Transverse colon (tissue), 4 donors: ENCODE data around the gene SPATA13. TPM values are rescaled to one million over a fixed set of nuclear protein-coding genes. Genes with fewer than 3 reads are reported as not detected.

Experiments
- DNase-seq: peaks from one replicate; pipeline ENCODE4 v3.0.0-alpha.2; 2019
- H3K27ac ChIP-seq, 4 donors: fragments of 200-600 bp; sonication (generic); 2 replicates each; pipeline ENCODE4 v1.5.1; 2016 to 2018; ENCODE audit warnings: inconsistent platforms in 4 of 4
- H3K27me3 ChIP-seq: fragments of 200-600 bp; sonication (generic); 2 replicates; pipeline ENCODE4 v1.5.1; 2017; ENCODE audit warnings: inconsistent platforms
- H3K36me3 ChIP-seq, 4 donors: fragments of 200-600 bp; sonication (generic); 2 replicates each; pipeline ENCODE4 v1.5.1; 2017 to 2019; ENCODE audit warnings: inconsistent platforms in 4 of 4
- H3K4me1 ChIP-seq, 4 donors: fragments of 200-600 bp; sonication (generic); 2 replicates each; pipeline ENCODE4 v1.5.1; 2017 to 2020; ENCODE audit warnings: inconsistent platforms in 4 of 4
- H3K4me3 ChIP-seq, 4 donors: fragments of 200-600 bp; sonication (generic); 1 replicate in 1 of 4; 2 replicates in 3 of 4; pipeline versions ENCODE4 v1.5.1 to v1.6.1; 2017 to 2019; ENCODE audit warnings: inconsistent platforms in 4 of 4
- H3K9me3 ChIP-seq, 2 donors: fragments of 200-600 bp; sonication (generic); 2 replicates each; pipeline ENCODE4 v1.5.1; 2017 to 2019; ENCODE audit warnings: inconsistent platforms in 2 of 2
- CTCF ChIP-seq, 5 experiments: fragments of 200-600 bp in 3 of 5; fragments of 450-650 bp in 2 of 5; sonication (generic) in 3 of 5; IDR thresholded peaks; 1 replicate in 2 of 5; 2 replicates in 3 of 5; pipeline ENCODE4 v1.5.1; 2016 to 2017; ENCODE audit warnings: antibody characterized with exemption in 5 of 5, inconsistent platforms in 3 of 5, mild to moderate bottlenecking in 2 of 5, moderate library complexity in 1 of 5
- EP300 ChIP-seq: sonication (generic); formaldehyde crosslinking; IDR thresholded peaks from one replicate; pipeline ENCODE4 v1.6.1; 2017; ENCODE audit warnings: antibody characterized with exemption, low read depth
- POLR2A ChIP-seq: fragments of 450-650 bp; IDR thresholded peaks from one replicate; pipeline ENCODE4 v1.6.1; 2016; ENCODE audit warnings: antibody characterized with exemption, mild to moderate bottlenecking, moderate library complexity
- POLR2AphosphoS5 ChIP-seq, 3 donors: sonication (generic); formaldehyde crosslinking; IDR thresholded peaks; one replicate each; pipeline ENCODE4 v1.6.1; 2016; ENCODE audit warnings: antibody characterized with exemption in 3 of 3
- WGBS, 2 donors: methylation state at CpG; one replicate each; pipeline ENCODE4 v1.1.5; 2018; ENCODE audit warnings: low coverage in 1 of 2; 5-methylcytosine and 5-hydroxymethylcytosine counted together
- in situ Hi-C, 4 donors: fragments of 200-750 bp; cut with MboI; loops; one replicate each; pipeline versions ENCODE4 v1.15.0 to v1.15.1; 2017; ENCODE audit warnings: low sequenced_read_pairs in 3 of 4, low pct_ligation_motif_present in 1 of 4, low pct_unique_long_range_greater_than_20kb in 1 of 4
- intact Hi-C: fragments of 100-400 bp; cut with DNase I; formaldehyde crosslinking; loops from one replicate; pipeline ENCODE4 v1.15.1; 2023; ENCODE audit warnings: low total_unique reads
- total RNA-seq, 4 donors: library from RNA; depleted of rRNA; stranded (reverse); fragments of >200 nt; gene quantifications; one replicate each; pipeline ENCODE4 v1.1.0, GENCODE V29; 2016

The SPATA13 gene
- total RNA-seq, 4 donors from 2014 or later = 85.1 to 612 (median 228) TPM

- intact Hi-C loops (no loop called here), in situ Hi-C loops (no loop called here)
- 42 to 66% methylated on average over 6 to 11 of the region's 11 CpGs for WGBS, 2 donors
- TF ChIP-seq CTCF (IDR thresholded peaks at IDR 0.05) (no peak), POLR2A (no peak), EP300 (no peak), POLR2AphosphoS5 (IDR thresholded peaks at IDR 0.05) (no peak)
- peak overlapping the region; percentile 71 to 86 (median 80) for H3K27ac ChIP-seq
- DNase-seq = no peak
- H3K27me3 ChIP-seq = no peaks in the 10 kb centered on the region
- no peaks in the 10 kb centered on the region for H3K9me3 ChIP-seq
- peaks cover 6 to 58% (median 32%) of the 10 kb centered on the region in 4 donors for H3K4me1 ChIP-seq
- peak overlapping the region in 1 of 4 donors; percentile 27 for H3K4me3 ChIP-seq
- no peaks in the 10 kb centered on the region for H3K36me3 ChIP-seq
Observed at GRCh38 chr13:24184882-24185281, 24.4 kb downstream of the SPATA13 start.

GRCh38 chr13:24185591-24186232 is 25.2 kb downstream of the SPATA13 start:
- Histone ChIP-seq H3K9me3 (no peaks in the 10 kb centered on the region), H3K27ac (peak overlapping the region in 2 of 4 donors; percentile 85 to 86)

GRCh38 chr13:24187185-24187584 is 26.7 kb downstream of the SPATA13 start:
- Histone ChIP-seq H3K9me3 (no peaks in the 10 kb centered on the region), H3K4me1 (peaks cover 6 to 46% (median 24%) of the 10 kb centered on the region in 4 donors), H3K27me3 (no peaks in the 10 kb centered on the region), H3K27ac (peak overlapping the region in 3 of 4 donors; percentile 28 to 59 (median 44)), H3K4me3 (no peak overlapping the region), H3K36me3 (no peaks in the 10 kb centered on the region)
- 53 to 61% methylated on average over 5 to 7 of the region's 7 CpGs for WGBS, 2 donors
- TF ChIP-seq CTCF (IDR thresholded peaks at IDR 0.05) = no peak
- no peak for TF ChIP-seq POLR2AphosphoS5 (IDR thresholded peaks at IDR 0.05)
- TF ChIP-seq POLR2A = no peak
- no peak for TF ChIP-seq EP300
- intact Hi-C loops = no loop called here
- in situ Hi-C loops = no loop called here
- no peak for DNase-seq

More at GRCh38 chr13:24185591-24186232, 25.2 kb downstream of the SPATA13 start:
- 88 to 94% methylated on average over 7 of the region's 7 CpGs for WGBS, 2 donors
- no peaks in the 10 kb centered on the region for H3K27me3 ChIP-seq
- no peak overlapping the region for H3K4me3 ChIP-seq
- in situ Hi-C loops (no loop called here), intact Hi-C loops (no loop called here)
- no peak for DNase-seq
- no peaks in the 10 kb centered on the region for H3K36me3 ChIP-seq
- no peak for TF ChIP-seq POLR2AphosphoS5 (IDR thresholded peaks at IDR 0.05)
- TF ChIP-seq POLR2A = no peak
- TF ChIP-seq EP300 = no peak
- no peak for TF ChIP-seq CTCF (IDR thresholded peaks at IDR 0.05)
- peaks cover 6 to 58% (median 31%) of the 10 kb centered on the region in 4 donors for H3K4me1 ChIP-seq

- no peak for TF ChIP-seq POLR2AphosphoS5 (IDR thresholded peaks at IDR 0.05)
- no peak for TF ChIP-seq CTCF (IDR thresholded peaks at IDR 0.05)
- no peak for TF ChIP-seq EP300
- TF ChIP-seq POLR2A = no peak
- intact Hi-C loops (no loop called here), in situ Hi-C loops (no loop called here)
- Histone ChIP-seq H3K4me1 (peaks cover 0 to 19% (median 12%) of the 10 kb centered on the region in 4 donors), H3K36me3 (no peaks in the 10 kb centered on the region), H3K27me3 (no peaks in the 10 kb centered on the region), H3K4me3 (no peak overlapping the region), H3K9me3 (no peaks in the 10 kb centered on the region), H3K27ac (no peak overlapping the region)
- whole genome bisulfite sequencing, 2 donors = 78 to 89% methylated on average over 6 of the region's 6 CpGs
- no peak for DNase-seq
Observed at GRCh38 chr13:24192057-24192810, 31.7 kb downstream of the SPATA13 start.
